NT2/D1 (cell line): Measurements from ENCODE around the gene CREBZF.
"Not testable (repeated sequence)": the region's sequence is repeated elsewhere in the genome, so short reads cannot be mapped to it uniquely, and the experiment has no call there.

Experiments
- DNase-seq: peaks from one replicate; pipeline ENCODE4 v3.0.0-alpha.2; 2011; ENCODE audit warnings: low read depth, low spot score
- H3K27me3 ChIP-seq: 2 replicates; pipeline ENCODE4 v1.6.0; 2011; ENCODE audit warnings: mild to moderate bottlenecking; ENCODE audit not compliant: insufficient read length, insufficient read depth
- H3K36me3 ChIP-seq: 2 replicates; pipeline ENCODE4 v1.6.1; 2011; ENCODE audit warnings: mild to moderate bottlenecking, low read length, mixed read lengths; ENCODE audit not compliant: insufficient read depth, insufficient read length
- H3K4me1 ChIP-seq: 2 replicates; pipeline ENCODE4 v1.5.1; 2011; ENCODE audit not compliant: insufficient read depth, insufficient read length
- H3K4me3 ChIP-seq: 2 replicates; pipeline ENCODE4 v1.5.1; 2011; ENCODE audit warnings: low read depth; ENCODE audit not compliant: insufficient read length
- H3K9ac ChIP-seq: 2 replicates; pipeline ENCODE4 v1.6.0; 2011; ENCODE audit warnings: low read depth; ENCODE audit not compliant: insufficient read length
- H3K9me3 ChIP-seq: 2 replicates; pipeline ENCODE4 v1.5.1; 2011; ENCODE audit warnings: mild to moderate bottlenecking, low read length; ENCODE audit not compliant: insufficient read depth
- SUZ12 ChIP-seq: IDR thresholded peaks from 2 replicates; pipeline ENCODE4 v1.6.1; 2011; ENCODE audit not compliant: insufficient read length, insufficient read depth; ENCODE audit errors: extremely low read depth
- YY1 ChIP-seq: IDR thresholded peaks from 2 replicates; pipeline ENCODE4 v1.6.1; 2011; ENCODE audit not compliant: insufficient read length, insufficient read depth
- ZNF274 ChIP-seq: IDR thresholded peaks from 2 replicates; pipeline ENCODE4 v1.6.1; 2011; ENCODE audit warnings: mild to moderate bottlenecking, low read depth, low read length

CREBZF gene

DNA sequence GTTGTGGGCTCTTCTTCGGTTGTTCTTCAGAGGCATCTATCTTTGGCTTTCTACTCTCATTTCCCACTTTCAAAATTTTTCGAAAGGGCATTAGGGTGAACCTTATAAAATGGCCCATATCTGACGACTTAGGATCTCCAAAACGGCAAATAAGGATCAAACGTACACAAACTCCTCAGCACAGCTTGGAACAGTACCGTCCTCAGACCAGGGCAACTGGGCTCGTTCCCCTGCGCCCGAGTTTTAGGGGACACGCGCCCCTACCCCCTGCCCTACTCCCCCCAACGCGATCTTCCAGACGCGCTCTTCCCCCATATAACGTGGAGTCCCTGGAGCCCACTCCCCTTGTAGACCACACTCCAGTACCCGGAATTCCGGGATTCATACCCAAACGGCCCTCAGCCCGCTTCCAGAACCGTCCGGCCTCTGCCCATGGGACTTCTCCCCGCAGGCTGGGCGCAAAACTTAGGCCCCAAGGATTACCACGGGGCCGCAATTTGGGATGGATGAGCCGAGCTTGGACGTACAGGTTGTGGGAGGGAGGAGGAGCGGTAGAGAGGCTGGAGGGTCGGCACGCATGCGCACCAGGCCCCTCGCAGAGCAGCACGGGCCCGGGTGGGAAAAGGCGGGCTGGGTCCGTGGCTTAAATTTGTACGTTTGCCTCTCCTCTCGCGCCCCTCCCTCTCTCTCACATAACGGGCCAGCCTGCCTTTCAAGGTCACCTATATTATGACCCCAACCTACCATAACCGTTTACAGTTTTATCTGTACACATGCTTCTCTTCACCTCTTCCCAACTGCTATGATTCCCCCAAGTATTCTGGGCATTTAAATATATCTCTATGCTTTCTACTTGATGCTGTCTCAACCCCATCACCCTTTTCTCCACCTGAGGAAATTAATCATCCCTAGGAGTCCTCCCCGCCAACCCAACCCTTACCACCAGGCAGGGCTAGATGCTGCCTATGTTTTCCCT is 17.7 kb upstream of the CREBZF start:
- H3K9me3 ChIP-seq, result no peaks in the 10 kb centered on the region
- no peak overlapping the region for H3K9ac ChIP-seq
- no peak for DNase-seq
- H3K36me3 ChIP-seq, result no peaks in the 10 kb centered on the region
- no peaks in the 10 kb centered on the region for H3K27me3 ChIP-seq
- H3K4me1 ChIP-seq, result no peaks in the 10 kb centered on the region
- H3K4me3 ChIP-seq, result no peak overlapping the region
- TF ChIP-seq SUZ12, result no peak
- TF ChIP-seq YY1, result no peak
- TF ChIP-seq ZNF274, result no peak

DNA sequence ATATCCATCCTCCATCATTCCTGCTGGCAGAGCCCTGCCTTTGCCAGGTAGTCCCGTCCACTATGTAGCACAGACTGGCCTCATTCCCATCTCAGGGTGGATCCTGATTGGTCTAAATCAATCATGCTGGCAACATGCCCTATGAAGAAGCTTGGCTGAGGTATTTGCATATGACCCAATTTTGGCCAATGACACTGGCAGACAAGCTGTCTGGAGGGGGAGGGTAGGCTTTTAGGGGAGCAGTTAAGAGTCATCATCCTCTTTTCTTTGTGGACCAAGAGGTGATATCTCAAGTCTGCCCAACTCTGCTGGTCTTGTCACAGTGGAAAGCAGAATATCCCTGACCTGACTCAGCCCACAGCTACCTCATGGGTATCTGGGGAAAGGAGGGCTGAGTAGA is 16.0 kb upstream of the CREBZF start:
- Histone ChIP-seq H3K9me3 (no peaks in the 10 kb centered on the region), H3K4me3 (no peak overlapping the region), H3K36me3 (no peaks in the 10 kb centered on the region), H3K27me3 (no peaks in the 10 kb centered on the region), H3K4me1 (no peaks in the 10 kb centered on the region), H3K9ac (no peak overlapping the region)
- TF ChIP-seq ZNF274 (no peak), SUZ12 (no peak), YY1 (no peak)
- DNase-seq, result no peak

DNA sequence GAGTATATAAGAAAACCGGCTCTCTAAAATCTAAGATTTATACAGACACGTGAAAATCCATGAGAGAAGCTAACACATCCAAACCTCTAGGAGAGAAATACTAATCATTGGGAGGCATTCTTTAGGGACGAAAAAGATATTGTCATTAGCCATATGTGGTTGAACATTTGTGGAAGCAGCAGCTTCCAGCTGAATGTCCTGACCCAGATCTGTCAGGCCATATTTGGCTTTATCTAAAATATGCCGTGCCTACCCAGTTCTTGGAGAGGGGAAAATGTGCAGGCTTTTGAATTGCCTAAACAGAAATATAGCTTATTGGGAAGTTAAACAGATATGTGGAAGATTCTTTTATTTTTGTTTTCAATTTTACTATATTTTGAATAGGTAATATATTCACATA is 14.6 kb upstream of the CREBZF start:
- no peak for TF ChIP-seq SUZ12
- no peaks in the 10 kb centered on the region for H3K27me3 ChIP-seq
- no peaks in the 10 kb centered on the region for H3K4me1 ChIP-seq
- no peak overlapping the region for H3K9ac ChIP-seq
- H3K9me3 ChIP-seq, result no peaks in the 10 kb centered on the region
- DNase-seq, result no peak
- H3K36me3 ChIP-seq, result no peaks in the 10 kb centered on the region
- no peak overlapping the region for H3K4me3 ChIP-seq

DNA sequence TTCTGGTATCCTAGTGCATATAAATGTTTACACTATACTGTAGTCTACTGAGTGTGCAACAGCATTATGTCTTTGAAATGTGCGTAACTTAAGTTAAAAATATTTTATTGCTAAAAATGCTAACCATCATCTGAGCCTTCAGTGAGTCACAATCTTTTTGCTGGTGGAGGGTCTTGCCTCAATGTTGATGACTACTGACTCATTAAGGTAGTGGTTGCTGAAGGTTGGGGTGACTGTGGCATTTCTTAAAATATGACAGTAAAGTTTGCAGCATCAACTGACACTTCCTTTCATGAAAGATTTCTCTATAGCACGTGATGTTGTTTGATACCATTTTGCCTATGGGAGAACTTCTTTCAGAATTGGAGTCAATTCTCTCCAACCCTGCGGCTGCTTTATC is 8.5 kb upstream of the CREBZF start:
- no peaks in the 10 kb centered on the region for H3K27me3 ChIP-seq
- peaks cover 16% of the 10 kb centered on the region; the same call in 1 of the 2 replicates for H3K9me3 ChIP-seq
- no peaks in the 10 kb centered on the region for H3K4me1 ChIP-seq
- no peak overlapping the region for H3K9ac ChIP-seq
- TF ChIP-seq ZNF274, result no peak
- no peak for TF ChIP-seq YY1
- TF ChIP-seq SUZ12, result no peak
- no peaks in the 10 kb centered on the region for H3K36me3 ChIP-seq
- no peak for DNase-seq
- no peak overlapping the region for H3K4me3 ChIP-seq

DNA sequence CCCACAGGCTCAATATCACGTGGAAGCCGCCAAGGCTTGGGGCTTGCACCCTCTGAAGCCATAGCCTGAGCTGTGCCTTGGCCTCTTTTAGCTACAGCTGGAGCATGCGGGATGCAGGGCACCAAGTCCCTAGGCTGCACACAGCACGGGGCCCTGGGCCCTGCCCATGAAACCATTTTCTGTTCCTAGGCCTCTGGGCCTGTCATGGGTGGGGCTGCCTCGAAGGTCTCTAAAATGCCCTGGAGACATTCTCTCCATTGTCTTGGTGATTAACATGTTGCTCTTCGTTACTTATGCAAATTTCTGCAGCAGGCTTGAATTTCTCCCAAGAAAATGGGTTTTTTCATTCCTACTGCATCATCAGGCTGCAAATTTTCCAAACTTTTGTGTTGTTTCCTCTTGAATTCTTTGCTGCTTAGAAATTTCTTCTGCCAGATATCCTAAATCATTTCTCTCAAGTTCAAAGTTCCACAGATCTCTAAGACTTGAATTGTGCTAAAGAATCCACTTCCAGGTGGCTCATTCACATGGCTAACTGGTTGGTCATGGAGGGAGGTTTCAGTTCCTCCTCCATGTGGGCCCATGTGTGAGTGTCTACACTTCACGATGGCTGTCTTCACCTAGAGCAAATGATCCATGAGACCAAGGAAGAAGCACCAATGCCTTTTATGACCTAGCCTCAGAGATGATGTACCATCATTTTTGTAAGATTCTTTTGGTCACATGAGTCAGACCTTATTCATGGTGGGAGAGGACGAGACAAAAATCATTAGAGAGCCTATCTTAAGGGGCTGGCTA is 7.4 kb upstream of the CREBZF start:
- no peaks in the 10 kb centered on the region for H3K27me3 ChIP-seq
- TF ChIP-seq YY1 (no peak), SUZ12 (no peak), ZNF274 (no peak)
- no peak overlapping the region for H3K9ac ChIP-seq
- peaks cover 16% of the 10 kb centered on the region; the same call in 1 of the 2 replicates for H3K9me3 ChIP-seq
- H3K36me3 ChIP-seq, result no peaks in the 10 kb centered on the region
- no peak overlapping the region for H3K4me3 ChIP-seq
- no peak for DNase-seq
- no peaks in the 10 kb centered on the region for H3K4me1 ChIP-seq

DNA sequence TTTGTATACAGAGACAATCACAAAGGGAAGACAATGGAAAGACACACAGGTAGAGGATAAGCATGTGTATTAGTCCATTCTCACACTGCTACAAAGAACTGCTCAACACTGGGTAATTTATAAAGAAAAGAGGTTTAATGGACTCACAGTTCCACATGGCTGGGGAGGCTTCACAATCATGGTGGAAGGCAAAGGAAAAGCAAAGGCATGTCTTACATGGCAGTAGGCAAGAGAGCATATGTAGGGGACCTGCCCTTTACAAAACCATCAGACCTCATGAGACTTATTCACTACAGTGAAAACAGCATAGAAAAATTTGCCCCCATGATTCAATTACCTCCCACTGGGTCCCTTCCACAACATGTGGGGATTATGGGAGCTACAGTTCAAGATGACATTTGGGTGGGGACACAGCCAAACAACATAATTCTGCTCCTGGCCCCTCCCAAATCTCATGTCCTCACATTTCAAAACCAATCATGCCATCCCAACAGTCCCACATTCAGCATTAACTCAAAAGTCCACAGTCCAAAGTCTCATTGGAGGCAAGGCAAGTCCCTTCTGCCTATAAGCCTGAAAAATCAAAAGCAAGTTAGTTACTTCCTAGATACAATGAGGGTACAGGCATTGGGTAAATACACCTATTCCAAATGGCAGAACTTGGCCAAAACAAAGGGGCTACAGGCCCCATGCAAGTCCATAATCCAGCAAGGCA is 6.2 kb upstream of the CREBZF start:
- DNase-seq, H3K4me1 ChIP-seq: not testable (repeated sequence)

DNA sequence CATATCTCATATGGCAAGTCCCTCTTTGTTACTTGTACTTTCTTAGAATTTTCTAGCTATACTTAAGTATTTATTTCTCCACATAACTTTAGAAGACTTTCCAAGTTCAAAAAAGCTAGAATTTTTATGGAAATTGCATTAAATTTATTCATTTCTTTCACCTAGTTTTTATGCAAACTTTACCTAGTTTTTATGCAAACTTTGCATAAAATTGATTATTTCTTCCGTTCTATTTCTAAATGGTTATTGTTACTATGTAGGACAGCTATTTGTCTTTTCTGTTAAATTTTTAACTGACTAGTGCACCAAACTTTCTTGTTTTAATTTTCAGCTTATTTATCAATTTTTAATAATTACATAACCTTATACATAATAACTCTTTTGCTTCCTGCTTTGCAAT is 3.2 kb upstream of the CREBZF start:
- Histone ChIP-seq H3K4me3 (no peak overlapping the region), H3K27me3 (no peaks in the 10 kb centered on the region), H3K9me3 (peaks cover 16% of the 10 kb centered on the region; the same call in 1 of the 2 replicates), H3K4me1 (no peaks in the 10 kb centered on the region), H3K9ac (no peak overlapping the region), H3K36me3 (peaks cover 8% of the 10 kb centered on the region)
- no peak for DNase-seq
- TF ChIP-seq SUZ12 (no peak), ZNF274 (no peak), YY1 (no peak)

More for the DNA sequence above, 6.2 kb upstream of the CREBZF start:
- peaks cover 16% of the 10 kb centered on the region; the same call in 1 of the 2 replicates for H3K9me3 ChIP-seq
- H3K4me3 ChIP-seq, H3K27me3 ChIP-seq, H3K9ac ChIP-seq, H3K36me3 ChIP-seq: not testable (repeated sequence)
